NCI-H146 treated with DMSO at 0.1 percent for 48 hours (cell line): ENCODE measurements around the gene OR4Q3.
"Not testable (repeated sequence)": the region's sequence is repeated elsewhere in the genome, so short reads cannot be mapped to it uniquely, and the experiment has no call there.

Source experiments
- DNase-seq: peaks from one replicate; lab custom pipeline; 2025; ENCODE audit not compliant: unreplicated experiment; lab: John Stamatoyannopoulos, UW

The OR4Q3 gene

GRCh38 chr14:19743256-19743655 lies at the start of gene OR4Q3:
OR4Q3 (plus strand) TSS chr14:19743571.
- no peak for DNase-seq

- DNase-seq: no peak
These were observed 14.0 kb upstream of the OR4Q3 start for GRCh38 chr14:19729359-19729758.

DNA sequence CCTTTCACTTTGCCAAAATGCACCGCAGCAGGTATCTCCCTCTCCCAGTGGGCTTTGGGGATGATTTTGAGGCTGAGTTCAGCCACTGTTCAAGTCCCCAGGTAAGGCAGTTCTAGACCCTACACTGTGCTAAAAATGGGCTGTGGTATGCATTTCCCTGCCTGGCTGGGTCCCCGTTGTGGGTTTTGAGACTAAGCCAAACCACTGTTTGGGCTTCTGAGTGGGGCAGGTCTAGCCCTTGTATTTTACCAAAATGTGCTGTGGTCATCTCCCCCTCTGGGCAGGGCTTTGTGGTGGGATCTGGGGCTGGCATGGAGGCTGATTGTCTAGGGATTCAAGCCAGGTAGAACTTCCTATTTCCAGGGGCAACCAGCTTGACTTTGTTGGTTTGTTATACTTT lies 13.6 kb upstream of the OR4Q3 start:
- no peak for DNase-seq

GRCh38 chr14:19733893-19734292 lies 9.5 kb upstream of the OR4Q3 start:
- not testable (repeated sequence) for DNase-seq

DNA sequence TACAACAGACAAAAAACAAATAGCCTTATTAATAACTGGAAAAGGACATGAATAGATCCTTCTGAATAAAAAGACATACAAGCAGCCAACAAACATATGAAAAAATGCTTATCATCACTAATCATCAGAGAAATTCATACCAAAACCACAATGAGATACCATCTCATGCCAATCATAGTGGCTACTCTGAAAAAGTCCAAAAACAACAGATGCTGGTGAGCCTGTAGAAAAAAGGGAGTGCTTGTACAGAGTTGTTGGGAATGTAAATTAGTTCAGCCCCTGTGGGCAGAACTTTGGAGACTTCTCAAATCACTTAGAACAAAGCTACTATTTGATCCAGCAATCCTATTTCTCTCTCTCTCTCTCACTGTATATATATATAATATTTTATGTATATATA lies 8.9 kb downstream of the OR4Q3 start:
- not testable (repeated sequence) for DNase-seq

GRCh38 chr14:19754172-19754571 lies 10.8 kb downstream of the OR4Q3 start:
- DNase-seq: no peak

DNA sequence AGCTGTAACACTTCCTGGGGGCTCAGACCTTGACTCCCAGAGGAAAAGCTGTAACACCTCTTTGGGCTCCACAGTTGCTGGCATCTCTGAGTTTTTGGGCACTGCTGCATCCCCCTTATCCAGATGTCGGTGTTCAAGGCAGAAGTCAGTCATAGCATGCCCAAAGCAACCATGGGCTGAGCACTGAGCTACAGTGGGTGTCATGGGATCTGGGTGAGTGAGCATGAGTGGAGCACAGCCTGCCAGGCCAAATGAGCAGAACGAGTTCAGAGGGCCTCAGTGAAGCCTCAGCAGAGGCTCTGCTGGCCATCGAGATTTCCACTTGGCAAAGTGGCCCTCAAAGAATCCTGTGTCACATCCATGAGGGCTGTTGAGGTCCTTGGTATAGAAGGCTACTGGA lies 28.1 kb downstream of the OR4Q3 start:
- not testable (repeated sequence) for DNase-seq

- no peak for DNase-seq
These were observed 28.6 kb downstream of the OR4Q3 start for GRCh38 chr14:19771895-19772430.

GRCh38 chr14:19772454-19772853 lies 29.1 kb downstream of the OR4Q3 start:
- DNase-seq: not testable (repeated sequence)

- DNase-seq: not testable (repeated sequence)
These were observed 29.8 kb downstream of the OR4Q3 start, which contains the start of gene OR4M1 for GRCh38 chr14:19773204-19773603. OR4M1 (plus strand) TSS chr14:19773504; CDS start chr14:19780323, 6,819 bp downstream.

- no peak for DNase-seq
These were observed 32.2 kb downstream of the OR4Q3 start for GRCh38 chr14:19775587-19775986.

GRCh38 chr14:19785848-19786247 lies 42.5 kb downstream of the OR4Q3 start:
- DNase-seq: not testable (repeated sequence)

GRCh38 chr14:19787318-19787717 lies 43.9 kb downstream of the OR4Q3 start:
- DNase-seq: not testable (repeated sequence)

- not testable (repeated sequence) for DNase-seq
These were observed 44.8 kb downstream of the OR4Q3 start for GRCh38 chr14:19788150-19788549.

GRCh38 chr14:19796520-19797108 lies 53.2 kb downstream of the OR4Q3 start:
- DNase-seq: not testable (repeated sequence)
